Prostate gland (tissue), 2 donors: ENCODE measurements around the gene NMNAT1. TPM values are rescaled to one million over a fixed set of nuclear protein-coding genes. Genes with fewer than 3 reads are reported as not detected.

Experiments used
- DNase-seq: peaks from one replicate; pipeline ENCODE4 v3.0.0-alpha.2; 2019; ENCODE audit warnings: low spot score
- H3K27ac ChIP-seq, 2 donors: fragments of 200-600 bp; sonication (generic); 2 replicates each; pipeline ENCODE4 v1.5.1; 2017 to 2019
- H3K27me3 ChIP-seq: fragments of 200-600 bp; sonication (generic); replicated peaks from 2 replicates; pipeline ENCODE4 v1.5.1; 2019; ENCODE audit not compliant: insufficient read depth
- H3K36me3 ChIP-seq, 2 donors: fragments of 200-600 bp; sonication (generic); 1 replicate in 1 of 2; 2 replicates in 1 of 2; pipeline versions ENCODE4 v1.5.1 to v1.8.1; 2017 to 2019
- H3K4me1 ChIP-seq: fragments of 200-600 bp; sonication (generic); replicated peaks from 2 replicates; pipeline ENCODE4 v1.5.1; 2019
- H3K4me3 ChIP-seq, 2 donors: fragments of 200-600 bp; sonication (generic); 2 replicates each; pipeline ENCODE4 v1.5.1; 2017 to 2019
- H3K9me3 ChIP-seq: fragments of 200-600 bp; sonication (generic); 2 replicates; pipeline ENCODE4 v1.5.1; 2017
- POLR2A ChIP-seq: fragments of 450-650 bp; IDR thresholded peaks from one replicate; pipeline ENCODE4 v1.6.1; 2016; ENCODE audit warnings: antibody characterized with exemption, mild to moderate bottlenecking
- POLR2AphosphoS5 ChIP-seq: sonication (generic); formaldehyde crosslinking; IDR thresholded peaks from one replicate; pipeline ENCODE4 v1.6.1; 2017; ENCODE audit warnings: antibody characterized with exemption
- WGBS: methylation state at CpG from one replicate; pipeline ENCODE4 v1.1.5; 2018; 5-methylcytosine and 5-hydroxymethylcytosine counted together
- intact Hi-C: fragments of 100-400 bp; cut with DNase I; formaldehyde crosslinking; loops from one replicate; pipeline ENCODE4 v1.14.2; 2022
- total RNA-seq, 2 donors: library from RNA; depleted of rRNA; stranded (reverse); fragments of >200 nt; gene quantifications; one replicate each; pipeline ENCODE4 v1.1.0, GENCODE V29; 2016
- TF ChIP-seq, protein P1 (sequence below), 4 experiments: fragments of 200-600 bp in 2 of 4; fragments of 450-650 bp in 2 of 4; sonication (generic) in 2 of 4; IDR thresholded peaks; 1 replicate in 3 of 4; 2 replicates in 1 of 4; pipeline ENCODE4 v1.5.1; 2016 to 2019; ENCODE audit warnings: antibody characterized with exemption in 4 of 4, mild to moderate bottlenecking in 2 of 4, moderate library complexity in 2 of 4

Gene NMNAT1
- total RNA-seq, 2 donors from 2014 or later: 7.2 to 8.7 TPM

DNA sequence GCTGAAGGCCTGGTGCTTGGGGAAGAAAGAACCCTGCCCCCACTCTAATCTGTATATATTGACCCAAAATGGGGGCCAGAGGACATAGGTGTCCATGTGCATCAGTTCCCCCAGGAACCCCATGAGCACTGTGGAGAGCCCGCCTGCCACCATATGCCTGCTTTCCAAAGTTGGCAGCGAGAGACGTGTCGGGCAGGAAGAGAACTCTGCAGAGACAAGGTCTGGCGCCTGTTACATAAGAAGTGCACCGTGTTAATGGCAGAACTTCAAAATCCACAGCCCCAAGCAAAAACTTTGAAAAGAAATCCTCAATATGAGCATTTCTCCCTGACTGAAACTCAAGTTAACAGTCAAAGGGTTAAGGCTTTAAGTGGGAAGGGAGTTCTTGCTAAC is 41.2 kb upstream of the NMNAT1 start:
- H3K4me1 ChIP-seq: peaks cover 6% of the 10 kb centered on the region
- H3K36me3 ChIP-seq: no peaks in the 10 kb centered on the region
- no peak for DNase-seq
- no peaks in the 10 kb centered on the region for H3K9me3 ChIP-seq
- 25% methylated on average over 6 of the region's 6 CpGs for WGBS
- intact Hi-C loops: no loop called here
- no peaks in the 10 kb centered on the region for H3K27me3 ChIP-seq
- H3K4me3 ChIP-seq: no peak overlapping the region
- TF ChIP-seq POLR2A (no peak), POLR2AphosphoS5 (peak; percentile 4)
- TF ChIP-seq, protein P1, sequence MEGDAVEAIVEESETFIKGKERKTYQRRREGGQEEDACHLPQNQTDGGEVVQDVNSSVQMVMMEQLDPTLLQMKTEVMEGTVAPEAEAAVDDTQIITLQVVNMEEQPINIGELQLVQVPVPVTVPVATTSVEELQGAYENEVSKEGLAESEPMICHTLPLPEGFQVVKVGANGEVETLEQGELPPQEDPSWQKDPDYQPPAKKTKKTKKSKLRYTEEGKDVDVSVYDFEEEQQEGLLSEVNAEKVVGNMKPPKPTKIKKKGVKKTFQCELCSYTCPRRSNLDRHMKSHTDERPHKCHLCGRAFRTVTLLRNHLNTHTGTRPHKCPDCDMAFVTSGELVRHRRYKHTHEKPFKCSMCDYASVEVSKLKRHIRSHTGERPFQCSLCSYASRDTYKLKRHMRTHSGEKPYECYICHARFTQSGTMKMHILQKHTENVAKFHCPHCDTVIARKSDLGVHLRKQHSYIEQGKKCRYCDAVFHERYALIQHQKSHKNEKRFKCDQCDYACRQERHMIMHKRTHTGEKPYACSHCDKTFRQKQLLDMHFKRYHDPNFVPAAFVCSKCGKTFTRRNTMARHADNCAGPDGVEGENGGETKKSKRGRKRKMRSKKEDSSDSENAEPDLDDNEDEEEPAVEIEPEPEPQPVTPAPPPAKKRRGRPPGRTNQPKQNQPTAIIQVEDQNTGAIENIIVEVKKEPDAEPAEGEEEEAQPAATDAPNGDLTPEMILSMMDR (IDR thresholded peaks at IDR 0.05): no peak
- H3K27ac ChIP-seq: peak overlapping the region; percentile 7 to 75

DNA sequence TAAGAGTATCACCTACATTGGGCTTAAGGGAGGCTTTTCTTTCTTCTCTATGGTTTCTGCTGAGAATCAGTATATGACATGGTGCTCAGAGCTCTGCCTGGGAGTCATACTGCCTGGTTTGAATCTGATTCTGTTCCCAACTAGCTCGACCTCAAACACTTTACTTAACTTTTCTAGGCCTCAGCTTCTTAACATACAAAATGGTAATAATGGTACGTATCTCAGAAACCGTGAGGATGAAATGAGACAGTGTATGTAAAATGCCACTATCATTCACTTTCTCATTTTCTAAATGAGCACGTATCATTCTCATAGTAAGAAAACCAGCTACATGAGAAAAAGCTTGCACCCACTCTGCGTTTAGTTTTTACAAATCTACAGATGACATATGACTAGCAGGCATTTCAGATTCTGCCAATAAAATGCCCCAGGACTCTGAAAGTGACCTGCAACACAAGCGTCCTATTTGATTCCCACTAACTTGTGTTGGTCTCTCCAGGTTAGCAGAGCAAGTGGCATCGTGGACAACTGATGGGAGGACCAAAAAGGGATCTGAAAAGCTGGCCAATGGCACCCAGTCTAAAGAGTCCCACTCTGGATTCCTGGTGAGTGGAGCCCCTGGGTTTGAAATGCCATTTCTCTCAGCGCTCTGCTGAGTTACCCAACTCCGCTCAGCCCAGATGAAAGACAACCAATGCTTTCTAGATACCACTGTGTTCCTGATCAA is 39.3 kb upstream of the NMNAT1 start:
- Histone ChIP-seq H3K4me3 (no peak overlapping the region), H3K27me3 (no peaks in the 10 kb centered on the region), H3K4me1 (peaks cover 10% of the 10 kb centered on the region), H3K36me3 (no peaks in the 10 kb centered on the region), H3K9me3 (no peaks in the 10 kb centered on the region), H3K27ac (no peak overlapping the region)
- no peak for TF ChIP-seq POLR2AphosphoS5
- TF ChIP-seq POLR2A: no peak
- 89% methylated on average over 9 of the region's 9 CpGs for WGBS
- intact Hi-C loops: no loop called here
- DNase-seq: no peak

DNA sequence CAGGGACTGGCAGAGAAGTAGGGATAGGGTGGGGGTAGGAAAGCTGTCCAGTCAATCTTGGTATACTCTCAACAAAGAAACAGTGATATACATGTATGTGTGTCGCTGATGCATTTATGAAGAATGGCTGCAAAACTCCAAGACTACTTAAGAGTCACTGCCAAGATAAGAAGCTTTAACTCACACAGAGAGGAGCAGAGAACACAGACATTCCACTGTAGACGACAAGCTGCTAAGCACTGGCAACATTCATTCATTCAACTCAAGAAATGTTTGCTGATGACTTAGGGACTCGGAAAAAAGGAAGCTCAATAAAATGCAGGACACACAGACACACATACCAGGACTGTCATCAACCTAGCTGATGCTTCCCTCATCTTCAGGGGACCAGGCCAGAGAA is 38.7 kb upstream of the NMNAT1 start:
- intact Hi-C loops: no loop called here
- Histone ChIP-seq H3K4me3 (no peak overlapping the region), H3K36me3 (no peaks in the 10 kb centered on the region), H3K27ac (no peak overlapping the region), H3K9me3 (no peaks in the 10 kb centered on the region), H3K4me1 (peaks cover 10% of the 10 kb centered on the region), H3K27me3 (no peaks in the 10 kb centered on the region)
- no peak for DNase-seq
- WGBS: 52% methylated on average over 3 of the region's 3 CpGs
- no peak for TF ChIP-seq POLR2A
- TF ChIP-seq, protein P1 (IDR thresholded peaks at IDR 0.05): no peak
- no peak for TF ChIP-seq POLR2AphosphoS5

DNA sequence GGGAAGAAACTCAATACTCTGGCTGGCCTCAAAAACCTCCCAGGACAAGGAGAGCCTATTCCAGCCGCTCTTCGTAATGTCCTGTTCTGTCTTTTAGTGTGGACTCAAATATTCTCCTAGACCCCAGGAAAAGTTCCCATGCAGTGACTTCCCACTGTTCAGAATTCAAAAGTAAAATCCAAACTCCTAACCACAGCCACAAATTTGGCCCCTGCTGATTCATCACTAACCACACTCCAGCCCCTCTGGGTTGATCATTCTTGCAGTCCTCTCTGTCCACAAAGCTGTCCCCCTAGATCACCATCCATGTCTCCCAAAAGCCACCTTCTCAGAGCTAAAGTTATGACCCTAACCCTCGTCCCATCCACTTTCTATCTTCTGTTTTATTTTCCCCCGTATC is 38.3 kb upstream of the NMNAT1 start:
- TF ChIP-seq POLR2AphosphoS5 (no peak), POLR2A (no peak)
- TF ChIP-seq, protein P1 (IDR thresholded peaks at IDR 0.05): no peak
- H3K36me3 ChIP-seq: no peaks in the 10 kb centered on the region
- intact Hi-C loops: no loop called here
- peaks cover 10% of the 10 kb centered on the region for H3K4me1 ChIP-seq
- no peak overlapping the region for H3K27ac ChIP-seq
- no peaks in the 10 kb centered on the region for H3K9me3 ChIP-seq
- no peak overlapping the region for H3K4me3 ChIP-seq
- no peaks in the 10 kb centered on the region for H3K27me3 ChIP-seq
- no peak for DNase-seq
- WGBS: 83% methylated on average over 4 of the region's 4 CpGs

DNA sequence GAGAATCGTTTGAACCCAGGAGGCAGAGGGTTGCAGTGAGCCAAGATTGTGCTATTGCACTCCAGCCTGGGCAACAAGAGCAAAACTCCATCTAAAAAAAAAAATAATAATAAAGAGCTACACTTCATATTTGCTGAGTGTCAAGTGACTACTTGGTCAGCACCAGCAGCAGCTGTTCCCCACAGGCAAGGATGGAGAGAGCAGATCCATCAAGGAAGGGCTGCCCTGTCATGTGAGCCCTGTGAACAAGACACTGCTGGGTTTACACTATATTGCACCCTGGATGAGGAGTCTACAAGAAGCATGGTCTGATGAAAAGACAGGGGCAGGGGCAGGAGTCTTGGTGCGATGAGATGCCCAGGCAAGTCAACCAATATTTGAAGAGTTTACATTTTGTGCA is 36.8 kb upstream of the NMNAT1 start:
- DNase-seq: no peak
- intact Hi-C loops: no loop called here
- Histone ChIP-seq H3K27ac (peak overlapping the region; percentile 68 to 86), H3K27me3 (no peaks in the 10 kb centered on the region), H3K4me1 (peaks cover 11% of the 10 kb centered on the region), H3K9me3 (no peaks in the 10 kb centered on the region), H3K36me3 (no peaks in the 10 kb centered on the region), H3K4me3 (no peak overlapping the region)
- TF ChIP-seq POLR2A (no peak), POLR2AphosphoS5 (no peak)
- TF ChIP-seq, protein P1 (IDR thresholded peaks at IDR 0.05): no peak
- 92% methylated on average over 2 of the region's 2 CpGs for WGBS
